Neuron (in vitro differentiated cells): Measurements from ENCODE around the gene KRTAP10-10.

ENCODE experiments used
- H2AFZ ChIP-seq: one replicate; pipeline ENCODE4 v1.6.1; 2013; ENCODE audit warnings: low read depth, mild to moderate bottlenecking, inconsistent platforms, low read length, moderate library complexity
- H3K27me3 ChIP-seq: one replicate; pipeline ENCODE4 v1.6.1; 2013; ENCODE audit warnings: low read length; ENCODE audit not compliant: insufficient read depth
- H3K36me3 ChIP-seq: one replicate; pipeline ENCODE4 v1.6.1; 2013; ENCODE audit warnings: low read length; ENCODE audit not compliant: insufficient read depth
- H3K4me1 ChIP-seq: one replicate; pipeline ENCODE4 v1.6.1; 2013; ENCODE audit warnings: low read length; ENCODE audit not compliant: insufficient read depth
- H3K4me3 ChIP-seq: 2 replicates; pipeline ENCODE4 v1.5.1; 2013; ENCODE audit warnings: mild to moderate bottlenecking, low read length, moderate library complexity
- H3K9me3 ChIP-seq: one replicate; pipeline ENCODE4 v1.6.1; 2013; ENCODE audit warnings: low read length

KRTAP10-10 gene

DNA sequence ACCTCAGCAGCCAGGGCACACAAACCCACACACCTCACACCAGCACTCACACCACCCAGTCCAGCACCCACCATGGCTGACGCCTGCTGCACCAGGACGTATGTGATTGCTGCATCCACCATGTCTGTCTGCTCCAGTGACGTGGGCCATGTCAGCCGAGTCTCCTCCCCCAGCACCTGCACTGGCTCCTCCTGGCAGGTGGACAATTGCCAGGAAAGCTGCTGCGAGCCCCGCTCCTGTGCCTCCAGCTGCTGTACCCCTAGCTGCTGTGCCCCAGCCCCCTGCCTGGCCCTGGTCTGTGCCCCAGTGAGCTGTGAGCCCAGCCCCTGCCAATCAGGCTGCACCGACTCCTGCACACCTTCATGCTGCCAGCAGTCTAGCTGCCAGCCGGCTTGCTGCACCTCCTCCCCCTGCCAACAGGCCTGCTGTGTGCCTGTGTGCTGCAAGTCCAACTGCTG is 25.1 kb upstream of the KRTAP10-10 start, which contains the start of gene KRTAP10-8:
Gene KRTAP10-8, plus strand, starts transcription at position 51 of the 458 bp plus-strand sequence. Its CDS starts 22 bp downstream, at position 73.
- Histone ChIP-seq H2AFZ (no peak within 1 kb of the TSS), H3K36me3 (no peaks in the 10 kb centered on the region), H3K4me3 (no peak within 1 kb of the TSS), H3K27me3 (no peaks in the 10 kb centered on the region), H3K4me1 (no peaks in the 10 kb centered on the region), H3K9me3 (peaks cover 3% of the 10 kb centered on the region)

DNA sequence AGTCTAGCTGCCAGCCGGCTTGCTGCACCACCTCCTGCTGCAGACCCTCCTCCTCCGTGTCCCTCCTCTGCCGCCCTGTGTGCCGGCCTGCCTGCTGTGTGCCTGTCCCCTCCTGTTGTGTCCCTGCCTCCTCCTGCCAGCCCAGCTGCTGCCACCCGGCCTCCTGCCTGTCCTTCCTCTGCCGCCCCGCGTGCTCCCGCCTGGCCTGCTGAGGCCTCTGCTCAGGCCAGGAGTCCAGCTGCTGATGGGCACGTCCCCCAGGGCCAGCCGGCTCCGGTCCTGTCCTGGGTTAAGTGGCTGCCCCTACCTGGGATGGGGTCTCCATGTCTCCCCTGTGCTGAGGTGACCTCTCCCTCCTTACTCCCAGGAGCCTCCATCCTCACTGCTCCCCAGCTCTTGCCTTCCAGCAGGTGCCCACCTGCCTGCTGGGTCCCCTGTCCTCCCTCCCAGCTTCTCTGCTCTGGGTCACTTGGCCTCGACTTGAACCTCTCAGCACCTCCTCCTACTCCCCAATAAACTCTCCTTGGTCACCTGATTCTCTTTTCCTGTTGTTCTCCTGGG is 24.4 kb upstream of the KRTAP10-10 start:
- Histone ChIP-seq H3K9me3 (peaks cover 3% of the 10 kb centered on the region), H2AFZ (no peak overlapping the region), H3K27me3 (no peaks in the 10 kb centered on the region), H3K36me3 (no peaks in the 10 kb centered on the region), H3K4me1 (no peaks in the 10 kb centered on the region), H3K4me3 (no peak overlapping the region)

DNA sequence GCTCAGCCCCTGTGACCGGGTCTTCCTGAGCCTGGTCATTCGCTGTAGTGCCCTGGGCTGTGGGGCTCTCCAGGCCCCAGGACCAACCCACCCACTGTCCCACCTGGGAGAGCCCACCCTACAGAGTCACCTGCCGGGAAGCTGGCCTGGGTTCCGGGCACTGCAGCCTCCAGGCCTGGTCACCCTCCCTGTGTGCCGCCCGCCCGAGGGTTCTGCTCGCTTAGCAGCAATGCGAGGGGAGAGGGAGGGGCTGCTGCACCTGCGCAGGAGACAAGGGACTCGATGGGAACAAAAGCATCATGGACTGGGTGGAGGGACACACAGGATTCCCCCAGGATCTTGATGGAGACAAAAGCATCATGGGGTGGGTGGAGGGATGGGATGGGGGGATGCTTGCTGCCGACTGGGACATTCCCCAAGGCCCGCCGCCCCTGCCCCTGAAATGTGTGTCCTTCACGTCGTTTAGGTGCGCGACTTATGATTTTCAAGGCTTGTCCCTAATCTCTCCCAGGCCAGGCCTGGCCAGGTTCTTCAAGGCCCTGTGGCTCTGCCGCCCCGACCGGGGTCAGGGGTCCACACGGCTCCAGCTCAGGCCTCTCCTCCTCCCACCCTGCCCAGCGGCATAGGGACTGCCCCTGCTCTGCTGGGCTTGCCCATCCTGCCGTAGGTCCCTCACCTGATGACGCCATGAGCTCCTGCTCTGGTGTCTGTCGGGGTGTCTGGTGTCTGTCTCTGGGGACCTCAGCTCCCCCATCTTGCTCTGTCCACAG is 23.6 kb upstream of the KRTAP10-10 start:
- Histone ChIP-seq H3K27me3 (no peaks in the 10 kb centered on the region), H3K36me3 (no peaks in the 10 kb centered on the region), H2AFZ (no peak overlapping the region), H3K4me1 (no peaks in the 10 kb centered on the region), H3K9me3 (peaks cover 3% of the 10 kb centered on the region), H3K4me3 (no peak overlapping the region)

GRCh38 chr21:44614161-44614631 is 23.0 kb upstream of the KRTAP10-10 start:
- peaks cover 3% of the 10 kb centered on the region for H3K9me3 ChIP-seq
- H3K36me3 ChIP-seq = no peaks in the 10 kb centered on the region
- no peak overlapping the region for H2AFZ ChIP-seq
- H3K27me3 ChIP-seq = no peaks in the 10 kb centered on the region
- H3K4me1 ChIP-seq = no peaks in the 10 kb centered on the region
- no peak overlapping the region for H3K4me3 ChIP-seq

GRCh38 chr21:44614961-44615391 is 22.2 kb upstream of the KRTAP10-10 start:
- Histone ChIP-seq H3K36me3 (no peaks in the 10 kb centered on the region), H3K9me3 (peaks cover 3% of the 10 kb centered on the region), H3K4me3 (no peak overlapping the region), H3K27me3 (no peaks in the 10 kb centered on the region), H2AFZ (no peak overlapping the region), H3K4me1 (no peaks in the 10 kb centered on the region)

DNA sequence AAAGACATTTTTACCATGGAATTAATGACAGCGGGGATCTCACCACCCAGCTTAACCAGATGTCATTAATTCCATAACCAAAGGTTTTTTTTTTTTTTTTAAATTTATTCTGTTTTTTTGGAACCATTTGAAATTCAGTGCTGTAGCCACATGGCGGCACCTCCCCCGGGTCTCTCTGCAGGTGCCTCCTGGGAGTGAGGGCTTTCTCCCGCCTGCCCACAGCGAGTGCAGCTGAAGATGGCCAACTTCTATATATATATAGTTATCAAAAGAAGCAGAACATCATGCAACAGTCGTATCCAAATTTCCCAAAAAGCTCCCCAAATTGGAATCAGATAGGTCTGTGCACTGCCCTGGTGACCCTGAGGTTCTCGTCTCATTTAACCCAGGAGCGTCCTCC is 21.7 kb upstream of the KRTAP10-10 start:
- no peaks in the 10 kb centered on the region for H3K4me1 ChIP-seq
- no peak overlapping the region for H2AFZ ChIP-seq
- H3K27me3 ChIP-seq = no peaks in the 10 kb centered on the region
- no peak overlapping the region for H3K4me3 ChIP-seq
- no peaks in the 10 kb centered on the region for H3K36me3 ChIP-seq
- peaks cover 3% of the 10 kb centered on the region for H3K9me3 ChIP-seq

DNA sequence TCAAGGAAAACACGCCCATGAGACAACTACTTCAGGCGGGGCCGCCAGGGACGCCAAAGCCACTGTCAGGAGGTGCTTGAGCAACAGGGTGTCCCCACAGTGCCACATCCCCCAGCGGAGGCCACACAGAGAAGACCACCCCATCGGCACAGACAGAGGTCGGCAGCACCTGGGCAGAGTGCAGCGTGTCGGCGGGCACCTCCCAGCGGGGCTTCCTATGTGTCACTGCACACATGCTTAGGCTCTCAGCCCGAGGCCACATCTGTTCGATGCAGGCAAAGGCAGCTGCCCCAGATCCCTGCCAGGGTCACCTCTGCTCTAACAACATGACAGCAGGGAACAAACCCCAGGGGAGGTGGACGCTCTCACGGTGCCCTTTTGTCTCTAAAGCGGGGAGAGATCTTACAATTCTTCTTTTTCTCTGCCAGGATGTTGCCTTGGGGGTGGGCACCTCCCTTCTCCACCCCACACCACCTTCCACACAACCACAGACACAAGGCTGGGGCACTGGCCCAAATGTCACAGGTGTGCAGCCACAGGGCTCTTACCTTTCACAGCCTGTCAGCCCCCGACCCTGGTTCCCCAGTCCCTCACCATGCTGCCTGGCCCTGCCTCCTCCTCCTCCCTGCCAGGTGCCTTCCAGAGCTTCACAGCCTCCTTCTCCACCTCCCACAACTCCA is 21.1 kb upstream of the KRTAP10-10 start:
- Histone ChIP-seq H3K27me3 (no peaks in the 10 kb centered on the region), H3K36me3 (no peaks in the 10 kb centered on the region), H3K4me3 (no peak overlapping the region), H3K9me3 (peaks cover 3% of the 10 kb centered on the region), H2AFZ (no peak overlapping the region), H3K4me1 (no peaks in the 10 kb centered on the region)

- Histone ChIP-seq H3K9me3 (peaks cover 3% of the 10 kb centered on the region), H3K4me3 (no peak overlapping the region), H3K27me3 (no peaks in the 10 kb centered on the region)
Measured at GRCh38 chr21:44616591-44616926, 20.6 kb upstream of the KRTAP10-10 start.

GRCh38 chr21:44617071-44617501 is 20.1 kb upstream of the KRTAP10-10 start:
- no peak overlapping the region for H2AFZ ChIP-seq
- no peaks in the 10 kb centered on the region for H3K4me1 ChIP-seq
- no peaks in the 10 kb centered on the region for H3K27me3 ChIP-seq
- H3K9me3 ChIP-seq = no peaks in the 10 kb centered on the region
- H3K4me3 ChIP-seq = no peak overlapping the region
- H3K36me3 ChIP-seq = no peaks in the 10 kb centered on the region

More at GRCh38 chr21:44616591-44616926, 20.6 kb upstream of the KRTAP10-10 start:
- Histone ChIP-seq H2AFZ (no peak overlapping the region), H3K36me3 (no peaks in the 10 kb centered on the region), H3K4me1 (no peaks in the 10 kb centered on the region)

DNA sequence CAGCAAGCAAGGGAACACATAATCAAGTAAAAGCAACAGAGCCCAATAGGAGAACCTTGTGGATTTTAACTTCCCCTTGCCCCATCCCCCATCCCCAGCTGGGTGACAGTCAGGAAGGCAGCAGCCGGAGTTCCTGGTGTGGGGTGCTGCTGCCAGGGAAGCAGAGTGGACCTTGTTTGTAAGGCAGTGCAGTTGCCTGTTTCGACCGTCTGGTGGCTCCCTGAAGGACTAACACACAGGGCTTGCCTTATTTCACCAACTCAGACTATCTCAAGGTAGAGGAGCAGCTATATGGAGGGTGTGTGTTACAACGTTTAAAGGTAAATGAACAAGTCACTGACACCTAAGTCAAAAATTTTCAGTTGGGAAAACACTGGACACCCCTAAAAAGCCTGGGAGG is 18.7 kb upstream of the KRTAP10-10 start:
- no peaks in the 10 kb centered on the region for H3K4me1 ChIP-seq

DNA sequence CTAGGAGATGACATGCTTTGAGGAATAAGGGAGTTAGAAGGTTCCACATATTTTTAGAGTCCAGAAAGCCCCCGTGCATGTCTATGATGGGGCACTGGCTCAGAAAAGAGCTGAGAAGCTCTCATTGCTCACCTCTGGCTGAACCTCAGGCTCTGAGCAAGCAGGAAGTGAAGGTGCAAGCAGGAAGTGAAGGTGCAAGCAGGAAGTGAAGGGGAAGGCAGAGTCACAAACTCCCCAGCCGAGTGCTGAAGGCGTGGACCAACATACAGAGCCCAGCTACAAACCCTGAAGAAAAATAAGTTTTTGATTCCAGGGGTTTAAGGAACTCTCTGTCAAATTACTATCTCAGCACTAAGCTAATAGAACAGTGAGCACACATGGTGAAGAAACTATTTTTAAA is 18.2 kb upstream of the KRTAP10-10 start:
- no peaks in the 10 kb centered on the region for H3K36me3 ChIP-seq
- no peaks in the 10 kb centered on the region for H3K27me3 ChIP-seq
- no peaks in the 10 kb centered on the region for H3K4me1 ChIP-seq
- no peak overlapping the region for H3K4me3 ChIP-seq
- H2AFZ ChIP-seq = no peak overlapping the region
- no peaks in the 10 kb centered on the region for H3K9me3 ChIP-seq

More for the DNA sequence above, 18.7 kb upstream of the KRTAP10-10 start:
- Histone ChIP-seq H3K9me3 (no peaks in the 10 kb centered on the region), H2AFZ (no peak overlapping the region), H3K36me3 (no peaks in the 10 kb centered on the region), H3K4me3 (no peak overlapping the region), H3K27me3 (no peaks in the 10 kb centered on the region)

- H3K27me3 ChIP-seq = no peaks in the 10 kb centered on the region
- no peaks in the 10 kb centered on the region for H3K4me1 ChIP-seq
- H2AFZ ChIP-seq = no peak overlapping the region
- H3K9me3 ChIP-seq = no peaks in the 10 kb centered on the region
- no peaks in the 10 kb centered on the region for H3K36me3 ChIP-seq
- no peak overlapping the region for H3K4me3 ChIP-seq
Measured at GRCh38 chr21:44619886-44620285, 17.3 kb upstream of the KRTAP10-10 start.

DNA sequence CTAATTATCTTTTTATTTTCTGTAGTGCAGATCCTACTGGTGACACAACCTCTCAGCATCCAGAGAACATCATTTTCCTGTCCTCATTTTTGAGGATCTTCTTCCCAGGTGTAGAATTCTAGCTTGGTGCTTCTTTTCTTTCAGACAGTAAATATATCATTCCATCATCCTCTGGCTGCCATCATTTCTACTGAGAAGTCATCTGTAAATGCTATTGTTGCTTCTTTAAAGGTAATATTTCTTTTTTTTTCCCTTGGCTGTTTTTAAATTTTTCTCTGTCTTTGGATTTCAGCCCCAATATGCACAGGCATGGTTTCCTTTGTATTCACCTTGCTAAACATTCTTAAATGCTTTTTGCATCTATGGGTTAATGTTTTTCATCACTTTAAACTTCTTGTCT is 13.6 kb upstream of the KRTAP10-10 start:
- H3K36me3 ChIP-seq = no peaks in the 10 kb centered on the region
- no peaks in the 10 kb centered on the region for H3K27me3 ChIP-seq
- no peaks in the 10 kb centered on the region for H3K4me1 ChIP-seq
- H3K4me3 ChIP-seq = no peak overlapping the region
- H3K9me3 ChIP-seq = no peaks in the 10 kb centered on the region
- H2AFZ ChIP-seq = no peak overlapping the region
